Smooth muscle cell (in vitro differentiated cells): Measurements from ENCODE around the gene TYMP. TPM values are rescaled to one million over a fixed set of nuclear protein-coding genes. Genes with fewer than 3 reads are reported as not detected.

Experiments used
- DNase-seq: peaks from one replicate; lab custom pipeline; 2025; ENCODE audit not compliant: unreplicated experiment; lab: John Stamatoyannopoulos, UW
- H2AFZ ChIP-seq: fragments of 200-600 bp; sonication (generic); 2 replicates; pipeline ENCODE4 v1.6.0; 2016; ENCODE audit warnings: antibody characterized with exemption, low read depth, mild to moderate bottlenecking
- H3F3A ChIP-seq: fragments of 200-600 bp; sonication (generic); 2 replicates; pipeline ENCODE4 v1.6.0; 2017; ENCODE audit warnings: antibody characterized with exemption, low read depth
- H3K27ac ChIP-seq: fragments of 200-600 bp; sonication (generic); 2 replicates; pipeline ENCODE4 v1.5.1; 2016; ENCODE audit warnings: low read depth, mild to moderate bottlenecking
- H3K27me3 ChIP-seq: fragments of 200-600 bp; sonication (generic); 2 replicates; pipeline ENCODE4 v1.6.1; 2016; ENCODE audit warnings: low read depth, mild to moderate bottlenecking
- H3K36me3 ChIP-seq: fragments of 200-600 bp; sonication (generic); 2 replicates; pipeline ENCODE4 v1.5.1; 2016; ENCODE audit warnings: low read depth
- H3K4me1 ChIP-seq: fragments of 200-600 bp; sonication (generic); 2 replicates; pipeline ENCODE4 v1.5.1; 2016; ENCODE audit warnings: low read depth
- H3K4me2 ChIP-seq: fragments of 200-600 bp; sonication (generic); 2 replicates; pipeline ENCODE4 v1.6.0; 2016; ENCODE audit warnings: mild to moderate bottlenecking
- H3K4me3 ChIP-seq: fragments of 200-600 bp; sonication (generic); 2 replicates; pipeline ENCODE4 v1.5.1; 2016; ENCODE audit warnings: mild to moderate bottlenecking
- H3K79me2 ChIP-seq: fragments of 200-600 bp; sonication (generic); 2 replicates; pipeline ENCODE4 v1.6.0; 2016; ENCODE audit warnings: low read depth, mild to moderate bottlenecking
- H3K9ac ChIP-seq: fragments of 200-600 bp; sonication (generic); 2 replicates; pipeline ENCODE4 v1.6.0; 2016; ENCODE audit warnings: low read depth
- H3K9me3 ChIP-seq: fragments of 200-600 bp; sonication (generic); replicated peaks from 2 replicates; pipeline ENCODE4 v1.5.1; 2016; ENCODE audit warnings: low read depth
- H4K20me1 ChIP-seq: fragments of 200-600 bp; sonication (generic); 2 replicates; pipeline ENCODE4 v1.6.0; 2016; ENCODE audit warnings: low read depth
- CTCF ChIP-seq: fragments of 200-600 bp; sonication (generic); IDR thresholded peaks from 2 replicates; pipeline ENCODE4 v1.5.1; 2017; ENCODE audit warnings: borderline replicate concordance, mild to moderate bottlenecking, antibody characterized with exemption; ENCODE audit not compliant: insufficient read depth, poor library complexity, severe bottlenecking
- WGBS: methylation state at CpG from one replicate; pipeline ENCODE4 v1.1.7; 2016; ENCODE audit warnings: low lambda C conversion rate; 5-methylcytosine and 5-hydroxymethylcytosine counted together
- polyA plus RNA-seq: library from polyadenylated mRNA; unstranded; fragments of >200 nt; fragmentation: Nextera tagmentation; extraction: Ambion mirVana; gene quantifications from 2 replicates; pipeline ENCODE4 v1.2.1, GENCODE V29; 2016
- total RNA-seq: library from RNA; depleted of rRNA; stranded (reverse); fragments of >200 nt; gene quantifications from 2 replicates; pipeline ENCODE4 v1.2.3, GENCODE V29; 2014

The TYMP gene
- total and polyA plus RNA-seq, 2 experiments from 2014 or later: 87.4 to 287 TPM

GRCh38 chr22:50575426-50575941 lies 45.7 kb upstream of the TYMP start:
- no peak for DNase-seq
- TF ChIP-seq CTCF: no peak
- H3K4me1 ChIP-seq: no peaks in the 10 kb centered on the region
- no peaks in the 10 kb centered on the region for H3K9me3 ChIP-seq
- no peak overlapping the region for H2AFZ ChIP-seq
- H3K4me2 ChIP-seq: no peak overlapping the region
- no peaks in the 10 kb centered on the region for H3K27me3 ChIP-seq
- no peaks in the 10 kb centered on the region for H3K36me3 ChIP-seq
- H3K9ac ChIP-seq: no peak overlapping the region
- no peaks in the 10 kb centered on the region for H3F3A ChIP-seq
- no peak overlapping the region for H3K4me3 ChIP-seq
- H4K20me1 ChIP-seq: no peaks in the 10 kb centered on the region
- 96% methylated on average over 8 of the region's 8 CpGs for whole genome bisulfite sequencing
- H3K79me2 ChIP-seq: no peaks in the 10 kb centered on the region
- H3K27ac ChIP-seq: no peak overlapping the region

- no peaks in the 10 kb centered on the region for H3K9me3 ChIP-seq
- no peaks in the 10 kb centered on the region for H3K36me3 ChIP-seq
- DNase-seq: no peak
- no peaks in the 10 kb centered on the region for H3K4me1 ChIP-seq
- 98% methylated on average over 11 of the region's 11 CpGs for WGBS
- H3K27me3 ChIP-seq: no peaks in the 10 kb centered on the region
- H3F3A ChIP-seq: no peaks in the 10 kb centered on the region
- no peak overlapping the region for H3K9ac ChIP-seq
- no peaks in the 10 kb centered on the region for H4K20me1 ChIP-seq
- H3K79me2 ChIP-seq: no peaks in the 10 kb centered on the region
- no peak overlapping the region for H3K4me2 ChIP-seq
- no peak overlapping the region for H3K27ac ChIP-seq
- no peak overlapping the region for H3K4me3 ChIP-seq
- no peak overlapping the region for H2AFZ ChIP-seq
- no peak for TF ChIP-seq CTCF
Observed at GRCh38 chr22:50574383-50574755, 44.6 kb upstream of the TYMP start.

GRCh38 chr22:50573491-50574382 lies 43.9 kb upstream of the TYMP start:
- Histone ChIP-seq H3K79me2 (no peaks in the 10 kb centered on the region), H3K4me2 (no peak overlapping the region), H3K9ac (no peak overlapping the region), H4K20me1 (no peaks in the 10 kb centered on the region), H2AFZ (no peak overlapping the region), H3K27ac (no peak overlapping the region), H3K4me1 (no peaks in the 10 kb centered on the region), H3K9me3 (no peaks in the 10 kb centered on the region), H3K4me3 (no peak overlapping the region), H3K27me3 (no peaks in the 10 kb centered on the region), H3F3A (no peaks in the 10 kb centered on the region), H3K36me3 (peaks cover under 1% of the 10 kb centered on the region)
- WGBS: 98% methylated on average over 26 of the region's 26 CpGs
- TF ChIP-seq CTCF: no peak
- DNase-seq: no peak
